IMR-90 (cell line): ENCODE results near the gene KHDRBS1. TPM values are rescaled to one million over a fixed set of nuclear protein-coding genes. Genes with fewer than 3 reads are reported as not detected.

ENCODE experiments used
- ATAC-seq: fragments of 200-7000 bp; cut with Tn5 transposase; 2 replicates; pipeline ENCODE4 v1.9.1; 2020; ENCODE audit warnings: low read depth, mild to moderate bottlenecking, moderate library complexity
- BruUV-seq: library from RNA; stranded (reverse); fragments of 400-500 nt; replicated peaks from 2 replicates; lab custom pipeline; 2021; lab: Mats Ljungman, UMichigan
- CTCF ChIA-PET: fragments of 300-600 bp; formaldehyde crosslinking; extraction: SDS; loops from one replicate; lab custom pipeline; 2021; ENCODE audit warnings: antibody characterized with exemption; lab: Yijun Ruan, JAX
- POLR2A ChIA-PET: fragments of 300-600 bp; sonication (Branson Sonifier 250); formaldehyde crosslinking; loops from one replicate; lab custom pipeline; 2022; ENCODE audit warnings: antibody characterized with exemption; ENCODE audit not compliant: unreplicated experiment; lab: Charles Lee
- DNase-seq: peaks from one replicate; pipeline ENCODE4 v3.0.0; 2013
- H2AFZ ChIP-seq: replicated peaks from 2 replicates; pipeline ENCODE3; 2013; ENCODE audit warnings: low read length, mild to moderate bottlenecking; ENCODE audit not compliant: poor library complexity
- H2AK5ac ChIP-seq: 2 replicates; pipeline ENCODE4 v1.6.1; 2013; ENCODE audit warnings: low read depth, low read length, inconsistent platforms
- H2AK9ac ChIP-seq: replicated peaks from 2 replicates; pipeline ENCODE3; 2013; ENCODE audit warnings: mild to moderate bottlenecking, low read depth, low read length, moderate library complexity; ENCODE audit not compliant: poor library complexity
- H2BK120ac ChIP-seq: 2 replicates; pipeline ENCODE4 v1.6.1; 2013; ENCODE audit warnings: low read depth, low read length, inconsistent platforms
- H2BK15ac ChIP-seq: 3 replicates; pipeline ENCODE4 v1.6.1; 2013; ENCODE audit warnings: low read depth, low read length, inconsistent platforms
- H2BK20ac ChIP-seq: 2 replicates; pipeline ENCODE4 v1.6.1; 2013; ENCODE audit warnings: low read depth, mild to moderate bottlenecking, inconsistent platforms, low read length, moderate library complexity
- H2BK5ac ChIP-seq: 2 replicates; pipeline ENCODE4 v1.6.1; 2013; ENCODE audit warnings: mild to moderate bottlenecking, low read depth, low read length, inconsistent platforms; ENCODE audit not compliant: poor library complexity, severe bottlenecking
- H3K14ac ChIP-seq: replicated peaks from 2 replicates; pipeline ENCODE4 v1.6.1; 2013; ENCODE audit warnings: low read depth, low read length, inconsistent platforms
- H3K18ac ChIP-seq: 2 replicates; pipeline ENCODE4 v1.6.1; 2013; ENCODE audit warnings: low read depth, low read length, control low read depth
- H3K23ac ChIP-seq: 2 replicates; pipeline ENCODE4 v1.6.1; 2013; ENCODE audit warnings: low read depth, low read length, inconsistent platforms
- H3K27ac ChIP-seq: 2 replicates; pipeline ENCODE4 v1.5.1; 2013; ENCODE audit warnings: mild to moderate bottlenecking, control low read depth, low read length; ENCODE audit not compliant: insufficient read depth
- H3K27me3 ChIP-seq: 2 replicates; pipeline ENCODE4 v1.6.1; 2013; ENCODE audit warnings: low read length; ENCODE audit not compliant: control insufficient read depth, insufficient read depth
- H3K36me3 ChIP-seq: 2 replicates; pipeline ENCODE4 v1.6.1; 2013; ENCODE audit warnings: low read length, mixed read lengths; ENCODE audit not compliant: control insufficient read depth, insufficient read depth
- H3K4ac ChIP-seq: 2 replicates; pipeline ENCODE4 v1.6.1; 2013; ENCODE audit warnings: low read depth, low read length, inconsistent platforms
- H3K4me1 ChIP-seq: 2 replicates; pipeline ENCODE4 v1.6.1; 2013; ENCODE audit warnings: low read length, mixed read lengths; ENCODE audit not compliant: control insufficient read depth, insufficient read depth
- H3K4me2 ChIP-seq: 2 replicates; pipeline ENCODE4 v1.6.1; 2013; ENCODE audit warnings: low read depth, mild to moderate bottlenecking, control low read depth, low read length, moderate library complexity
- H3K4me3 ChIP-seq: 2 replicates; pipeline ENCODE4 v1.5.1; 2013; ENCODE audit warnings: low read depth, mild to moderate bottlenecking, control low read depth, low read length, moderate library complexity; ENCODE audit not compliant: insufficient read depth
- H3K56ac ChIP-seq: 2 replicates; pipeline ENCODE4 v1.6.1; 2013; ENCODE audit warnings: low read length, inconsistent platforms; ENCODE audit not compliant: insufficient read depth; ENCODE audit errors: extremely low read depth
- H3K79me1 ChIP-seq, 2 experiments: 2 replicates each; pipeline ENCODE4 v1.6.1; 2013; ENCODE audit warnings: low read length in 2 of 2, inconsistent platforms in 1 of 2, low read depth in 1 of 2
- H3K9ac ChIP-seq: 2 replicates; pipeline ENCODE4 v1.6.1; 2013; ENCODE audit warnings: low read depth, low read length, control low read depth
- H3K9me1 ChIP-seq: 2 replicates; pipeline ENCODE4 v1.6.1; 2013; ENCODE audit warnings: low read length, inconsistent platforms; ENCODE audit not compliant: insufficient read depth
- H3K9me3 ChIP-seq: 2 replicates; pipeline ENCODE4 v1.6.1; 2013; ENCODE audit warnings: low read length; ENCODE audit not compliant: control insufficient read depth, insufficient read depth
- H4K20me1 ChIP-seq: 2 replicates; pipeline ENCODE4 v1.6.1; 2013; ENCODE audit warnings: low read length, inconsistent platforms; ENCODE audit not compliant: insufficient read depth
- H4K5ac ChIP-seq: 2 replicates; pipeline ENCODE4 v1.6.1; 2013; ENCODE audit warnings: mild to moderate bottlenecking, low read depth, low read length, control low read depth
- H4K8ac ChIP-seq, 2 experiments: 2 replicates each; pipeline ENCODE4 v1.6.1; 2013; ENCODE audit warnings: low read depth in 2 of 2, low read length in 2 of 2, control low read depth in 1 of 2, inconsistent platforms in 1 of 2
- H4K91ac ChIP-seq: 2 replicates; pipeline ENCODE4 v1.6.1; 2013; ENCODE audit warnings: low read depth, low read length, inconsistent platforms; ENCODE audit not compliant: insufficient read depth
- BHLHE40 ChIP-seq: fragments of 150-350 bp; IDR thresholded peaks from 2 replicates; pipeline ENCODE4 v1.6.1; 2016; ENCODE audit warnings: mild to moderate bottlenecking, low read depth, low read length
- MAFK ChIP-seq: IDR thresholded peaks from 2 replicates; pipeline ENCODE4 v1.6.1; 2012; ENCODE audit warnings: low read depth, low read length, improper control_type of control experiment
- MAZ ChIP-seq: IDR thresholded peaks from 2 replicates; pipeline ENCODE4 v1.6.1; 2012; ENCODE audit warnings: low read depth, mild to moderate bottlenecking, low read length, improper control_type of control experiment, moderate library complexity, borderline replicate concordance
- MXI1 ChIP-seq: IDR thresholded peaks from 2 replicates; pipeline ENCODE4 v1.6.1; 2012; ENCODE audit warnings: low read depth, mild to moderate bottlenecking, low read length, moderate library complexity, borderline replicate concordance
- NFE2L2 ChIP-seq: fragments of 150-350 bp; IDR thresholded peaks from 2 replicates; pipeline ENCODE4 v1.6.1; 2016; ENCODE audit warnings: low read depth, mild to moderate bottlenecking, low read length
- RFX5 ChIP-seq: IDR thresholded peaks from 2 replicates; pipeline ENCODE4 v1.8.0; 2012; ENCODE audit warnings: low read depth, mild to moderate bottlenecking, low read length, moderate library complexity
- SMC3 ChIP-seq: fragments of 150-350 bp; IDR thresholded peaks from 2 replicates; pipeline ENCODE4 v1.6.1; 2016; ENCODE audit warnings: low read depth, mild to moderate bottlenecking, antibody characterized with exemption, low read length, moderate library complexity
- WGBS, 2 experiments: methylation state at CpG; one replicate each; pipeline versions ENCODE4 v1.1.5 to v1.1.7; 2013; ENCODE audit warnings: missing lambda C conversion rate in 2 of 2; ENCODE audit not compliant: insufficient read length in 1 of 2; ENCODE audit errors: extremely low coverage in 2 of 2; 5-methylcytosine and 5-hydroxymethylcytosine counted together
- dilution Hi-C: fragments of 300-500 bp; cut with HindIII; formaldehyde crosslinking; loops from one replicate; pipeline ENCODE4 v1.14.3; 2018; ENCODE audit warnings: low sequenced_read_pairs; ENCODE audit not compliant: unreplicated experiment
- in situ Hi-C: fragments of 300-500 bp; cut with MboI; formaldehyde crosslinking; loops from 3 replicates; pipeline ENCODE4 v1.14.3; 2019; ENCODE audit warnings: low sequenced_read_pairs, inconsistent platforms, mixed read lengths
- intact Hi-C: fragments of 100-400 bp; cut with micrococcal nuclease; formaldehyde crosslinking; loops from 2 replicates; pipeline ENCODE4 v1.10.0; 2022
- polyA plus RNA-seq, 3 experiments: library from polyadenylated mRNA; depleted of rRNA; stranded (reverse); fragments of >200 nt; gene quantifications; 2 replicates each; pipeline ENCODE4 v1.2.3, GENCODE V29; 2012; ENCODE audit warnings: low replicate concordance in 1 of 3
- total RNA-seq: library from RNA; depleted of rRNA; stranded (reverse); fragments of >200 nt; gene quantifications from 2 replicates; pipeline ENCODE4 v1.2.3, GENCODE V29; 2012
- TF ChIP-seq, protein P1 (sequence below): fragments of 150-350 bp; IDR thresholded peaks from 2 replicates; pipeline ENCODE4 v1.6.1; 2017; ENCODE audit warnings: mild to moderate bottlenecking, antibody characterized with exemption, low read length, low read depth

KHDRBS1 gene
- total and polyA plus RNA-seq, 2 of the 4 experiments (the other 2 are of a cell fraction), result 33.7 to 67.6 TPM

GRCh38 chr1:32025515-32025914 is 11.8 kb downstream of the KHDRBS1 start:
- Histone ChIP-seq H2BK15ac (no peak overlapping the region), H3K9ac (no peak overlapping the region), H4K91ac (no peak overlapping the region), H2AFZ (no peak overlapping the region), H2BK5ac (no peak overlapping the region), H2BK120ac (no peak overlapping the region), H4K8ac (no peak overlapping the region), H3K23ac (no peak overlapping the region), H3K27me3 (no peaks in the 10 kb centered on the region), H3K4me3 (no peak overlapping the region), H3K4me1 (peaks cover 3% of the 10 kb centered on the region; the same call in 1 of the 2 replicates), H3K56ac (no peak overlapping the region), H3K36me3 (peaks cover 20% of the 10 kb centered on the region), H3K9me3 (no peaks in the 10 kb centered on the region), H4K5ac (no peak overlapping the region), H2BK20ac (no peak overlapping the region), H3K18ac (no peak overlapping the region), H3K27ac (no peak overlapping the region), H2AK5ac (no peak overlapping the region), H2AK9ac (no peak overlapping the region), H3K14ac (no peak overlapping the region), H3K4ac (no peak overlapping the region), H3K4me2 (no peak overlapping the region), H4K20me1 (peaks cover 97% of the 10 kb centered on the region), H3K9me1 (peaks cover 13% of the 10 kb centered on the region), H3K79me1 (peaks cover 0 to 31% of the 10 kb centered on the region in 2 experiments; a peak in 2 of 4 replicates)
- in situ Hi-C loops, result no loop called here
- BruUV-seq, result no TSS peak
- no peak for DNase-seq
- dilution Hi-C loops, result no loop called here
- ChIA-PET CTCF (no interaction called here), POLR2A (no interaction called here)
- intact Hi-C loops, result no loop called here
- TF ChIP-seq NFE2L2, result no peak
- no peak for TF ChIP-seq MXI1
- TF ChIP-seq, protein P1, sequence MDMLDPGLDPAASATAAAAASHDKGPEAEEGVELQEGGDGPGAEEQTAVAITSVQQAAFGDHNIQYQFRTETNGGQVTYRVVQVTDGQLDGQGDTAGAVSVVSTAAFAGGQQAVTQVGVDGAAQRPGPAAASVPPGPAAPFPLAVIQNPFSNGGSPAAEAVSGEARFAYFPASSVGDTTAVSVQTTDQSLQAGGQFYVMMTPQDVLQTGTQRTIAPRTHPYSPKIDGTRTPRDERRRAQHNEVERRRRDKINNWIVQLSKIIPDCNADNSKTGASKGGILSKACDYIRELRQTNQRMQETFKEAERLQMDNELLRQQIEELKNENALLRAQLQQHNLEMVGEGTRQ, result no peak
- no peak for TF ChIP-seq RFX5
- TF ChIP-seq MAFK, result no peak
- no peak for TF ChIP-seq SMC3
- TF ChIP-seq MAZ, result no peak
- TF ChIP-seq BHLHE40, result no peak
- 100% methylated on average over 1 to 2 of the region's 6 CpGs for WGBS, 2 experiments
- no peak for ATAC-seq
